Measurements from ENCODE around the gene LEP.

GRCh38 chr7:128274884-128275603 is 34.0 kb downstream of the LEP start:
- TF ChIP-seq POLR2A (IDR thresholded peaks at IDR 0.05): no peak
- TF ChIP-seq, protein P1, sequence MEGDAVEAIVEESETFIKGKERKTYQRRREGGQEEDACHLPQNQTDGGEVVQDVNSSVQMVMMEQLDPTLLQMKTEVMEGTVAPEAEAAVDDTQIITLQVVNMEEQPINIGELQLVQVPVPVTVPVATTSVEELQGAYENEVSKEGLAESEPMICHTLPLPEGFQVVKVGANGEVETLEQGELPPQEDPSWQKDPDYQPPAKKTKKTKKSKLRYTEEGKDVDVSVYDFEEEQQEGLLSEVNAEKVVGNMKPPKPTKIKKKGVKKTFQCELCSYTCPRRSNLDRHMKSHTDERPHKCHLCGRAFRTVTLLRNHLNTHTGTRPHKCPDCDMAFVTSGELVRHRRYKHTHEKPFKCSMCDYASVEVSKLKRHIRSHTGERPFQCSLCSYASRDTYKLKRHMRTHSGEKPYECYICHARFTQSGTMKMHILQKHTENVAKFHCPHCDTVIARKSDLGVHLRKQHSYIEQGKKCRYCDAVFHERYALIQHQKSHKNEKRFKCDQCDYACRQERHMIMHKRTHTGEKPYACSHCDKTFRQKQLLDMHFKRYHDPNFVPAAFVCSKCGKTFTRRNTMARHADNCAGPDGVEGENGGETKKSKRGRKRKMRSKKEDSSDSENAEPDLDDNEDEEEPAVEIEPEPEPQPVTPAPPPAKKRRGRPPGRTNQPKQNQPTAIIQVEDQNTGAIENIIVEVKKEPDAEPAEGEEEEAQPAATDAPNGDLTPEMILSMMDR (IDR thresholded peaks at IDR 0.05): no peak
- TF ChIP-seq POLR2AphosphoS5 (IDR thresholded peaks at IDR 0.05): no peak
- no peak for TF ChIP-seq EP300 (IDR thresholded peaks at IDR 0.05)
